GM12801 (cell line): Measurements from ENCODE around the gene CYP26A1.

Experiments used
- TF ChIP-seq, protein P1 (sequence below): IDR thresholded peaks from one replicate; pipeline ENCODE4 v1.5.1; 2011; ENCODE audit warnings: control low read depth; ENCODE audit not compliant: insufficient read length; ENCODE audit errors: extremely low read depth

Gene CYP26A1

DNA sequence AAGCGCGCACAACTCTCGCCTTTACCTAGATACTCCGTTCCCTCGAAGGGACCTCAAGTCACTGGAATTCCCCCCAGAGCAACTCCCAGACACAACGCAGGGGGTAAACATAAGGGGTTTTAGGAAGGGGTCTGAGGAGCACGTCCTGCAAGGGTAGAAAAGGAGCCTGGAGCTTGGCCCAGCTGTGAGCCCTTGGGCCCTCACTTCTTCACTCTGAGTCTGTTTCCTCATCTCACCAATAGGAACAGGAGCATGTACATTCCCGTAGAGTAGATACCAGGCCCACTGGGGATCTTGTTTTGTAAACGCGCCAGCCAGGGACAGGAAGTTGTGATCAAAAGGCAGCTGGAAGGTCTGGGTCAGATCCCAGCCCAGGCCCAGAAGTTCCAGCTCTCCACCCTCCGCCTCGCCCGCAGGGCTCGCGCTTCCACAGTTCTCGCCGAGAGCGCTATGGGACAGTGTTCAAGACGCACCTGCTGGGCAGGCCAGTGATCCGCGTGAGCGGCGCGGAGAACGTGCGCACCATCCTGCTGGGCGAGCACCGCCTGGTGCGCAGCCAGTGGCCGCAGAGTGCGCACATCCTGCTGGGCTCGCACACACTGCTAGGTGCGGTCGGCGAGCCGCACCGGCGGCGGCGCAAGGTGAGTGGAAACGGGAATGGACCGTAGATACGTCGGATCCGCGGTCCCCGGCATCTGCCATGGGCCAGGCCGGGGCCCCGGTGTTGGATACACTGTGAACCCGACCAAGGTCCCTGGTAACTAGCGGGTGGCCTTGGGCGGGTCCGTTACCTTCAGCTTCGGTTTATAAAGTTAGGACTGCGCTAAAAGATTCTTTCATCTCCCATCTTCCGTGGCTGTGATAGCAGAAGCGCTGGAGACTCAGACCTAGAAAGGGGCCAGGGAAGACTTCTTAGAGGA, 11.8 kb upstream of the CYP26A1 start:
- TF ChIP-seq, protein P1, sequence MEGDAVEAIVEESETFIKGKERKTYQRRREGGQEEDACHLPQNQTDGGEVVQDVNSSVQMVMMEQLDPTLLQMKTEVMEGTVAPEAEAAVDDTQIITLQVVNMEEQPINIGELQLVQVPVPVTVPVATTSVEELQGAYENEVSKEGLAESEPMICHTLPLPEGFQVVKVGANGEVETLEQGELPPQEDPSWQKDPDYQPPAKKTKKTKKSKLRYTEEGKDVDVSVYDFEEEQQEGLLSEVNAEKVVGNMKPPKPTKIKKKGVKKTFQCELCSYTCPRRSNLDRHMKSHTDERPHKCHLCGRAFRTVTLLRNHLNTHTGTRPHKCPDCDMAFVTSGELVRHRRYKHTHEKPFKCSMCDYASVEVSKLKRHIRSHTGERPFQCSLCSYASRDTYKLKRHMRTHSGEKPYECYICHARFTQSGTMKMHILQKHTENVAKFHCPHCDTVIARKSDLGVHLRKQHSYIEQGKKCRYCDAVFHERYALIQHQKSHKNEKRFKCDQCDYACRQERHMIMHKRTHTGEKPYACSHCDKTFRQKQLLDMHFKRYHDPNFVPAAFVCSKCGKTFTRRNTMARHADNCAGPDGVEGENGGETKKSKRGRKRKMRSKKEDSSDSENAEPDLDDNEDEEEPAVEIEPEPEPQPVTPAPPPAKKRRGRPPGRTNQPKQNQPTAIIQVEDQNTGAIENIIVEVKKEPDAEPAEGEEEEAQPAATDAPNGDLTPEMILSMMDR: no peak

GRCh38 chr10:93062514-93063143, 11.1 kb upstream of the CYP26A1 start:
- TF ChIP-seq, protein P1: no peak

DNA sequence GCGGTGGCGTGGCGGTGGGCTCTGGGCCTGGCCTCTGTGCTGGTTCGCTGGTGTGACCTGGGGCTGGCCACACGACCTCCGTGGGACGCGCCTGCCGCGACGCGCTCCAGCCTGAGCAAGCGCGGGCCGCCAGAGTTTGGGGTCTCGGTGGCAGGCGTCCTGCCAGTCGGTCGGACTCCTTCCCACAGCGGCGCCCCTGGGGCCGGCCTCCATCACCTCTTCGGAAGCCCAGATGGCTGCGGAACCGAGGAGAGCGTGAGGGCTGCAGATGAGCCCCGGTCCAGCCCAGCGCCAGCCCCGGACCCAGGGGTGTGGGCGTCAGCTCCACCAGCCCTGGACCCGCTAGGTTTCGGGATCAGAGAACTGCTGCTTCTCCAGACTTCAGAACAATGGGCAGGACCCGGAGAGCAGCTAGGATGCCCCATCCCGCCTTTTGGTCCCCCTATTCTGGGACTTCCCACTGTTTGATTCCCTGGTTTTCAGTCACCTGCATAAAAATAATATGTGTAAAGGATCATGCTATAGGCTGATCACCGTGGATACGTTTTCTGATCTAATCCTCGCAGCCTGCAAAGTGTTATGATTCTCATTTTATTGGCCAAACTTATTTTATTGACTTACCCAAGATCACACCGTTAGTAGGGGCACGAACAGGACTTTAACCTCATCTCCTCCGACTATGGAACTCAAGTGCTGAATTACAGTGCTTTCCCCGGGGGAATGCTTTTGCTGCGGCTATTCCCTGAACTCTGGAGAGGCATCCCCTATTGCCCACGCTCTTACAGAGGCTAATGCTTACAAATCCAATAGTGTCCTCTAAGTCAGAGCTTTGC, 10.3 kb upstream of the CYP26A1 start:
- TF ChIP-seq, protein P1: no peak

- TF ChIP-seq, protein P1: no peak
Measured at GRCh38 chr10:93063977-93064660, 9.6 kb upstream of the CYP26A1 start.

GRCh38 chr10:93064874-93065660, 8.6 kb upstream of the CYP26A1 start:
- TF ChIP-seq, protein P1: no peak

DNA sequence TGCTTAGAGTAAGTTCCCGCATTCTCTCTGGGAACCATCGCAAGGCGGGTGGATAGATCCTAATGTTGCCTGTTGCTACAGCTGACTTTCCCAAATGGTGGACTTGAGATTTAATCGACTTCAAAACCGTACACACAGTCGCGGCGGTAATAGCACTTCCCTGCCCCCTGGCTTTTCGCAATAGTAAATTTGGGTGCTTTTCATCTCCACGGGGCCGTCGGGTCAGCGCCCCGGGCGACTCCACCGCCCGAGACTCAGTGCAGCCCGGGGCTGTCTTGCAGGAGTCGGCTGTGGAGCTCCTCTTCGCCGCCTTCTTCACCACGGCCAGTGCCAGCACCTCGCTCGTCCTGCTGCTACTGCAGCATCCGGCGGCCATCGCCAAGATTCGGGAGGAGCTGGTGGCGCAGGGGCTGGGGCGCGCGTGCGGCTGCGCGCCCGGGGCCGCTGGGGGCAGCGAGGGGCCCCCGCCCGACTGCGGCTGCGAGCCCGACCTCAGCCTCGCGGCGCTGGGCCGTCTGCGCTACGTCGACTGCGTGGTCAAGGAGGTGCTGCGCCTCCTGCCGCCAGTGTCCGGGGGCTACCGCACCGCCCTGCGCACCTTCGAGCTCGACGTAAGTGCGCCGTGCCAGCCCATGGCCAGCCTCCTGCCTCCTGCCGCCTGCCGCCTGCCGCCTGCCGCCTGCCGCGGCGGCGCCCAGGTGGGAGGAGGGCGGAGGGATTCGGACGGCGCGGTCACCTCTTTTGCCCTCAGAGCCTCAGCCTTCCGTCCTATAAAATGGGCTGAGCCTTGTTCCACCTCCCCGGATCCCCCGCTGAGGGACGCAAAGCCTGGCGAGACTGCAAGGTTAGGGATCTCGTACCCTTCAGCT, 7.8 kb upstream of the CYP26A1 start:
- TF ChIP-seq, protein P1: no peak
